ENCODE measurements around the gene LRRC8B.
"Not testable (repeated sequence)": the region's sequence is repeated elsewhere in the genome, so short reads cannot be mapped to it uniquely, and the experiment has no call there.

Gene LRRC8B

DNA sequence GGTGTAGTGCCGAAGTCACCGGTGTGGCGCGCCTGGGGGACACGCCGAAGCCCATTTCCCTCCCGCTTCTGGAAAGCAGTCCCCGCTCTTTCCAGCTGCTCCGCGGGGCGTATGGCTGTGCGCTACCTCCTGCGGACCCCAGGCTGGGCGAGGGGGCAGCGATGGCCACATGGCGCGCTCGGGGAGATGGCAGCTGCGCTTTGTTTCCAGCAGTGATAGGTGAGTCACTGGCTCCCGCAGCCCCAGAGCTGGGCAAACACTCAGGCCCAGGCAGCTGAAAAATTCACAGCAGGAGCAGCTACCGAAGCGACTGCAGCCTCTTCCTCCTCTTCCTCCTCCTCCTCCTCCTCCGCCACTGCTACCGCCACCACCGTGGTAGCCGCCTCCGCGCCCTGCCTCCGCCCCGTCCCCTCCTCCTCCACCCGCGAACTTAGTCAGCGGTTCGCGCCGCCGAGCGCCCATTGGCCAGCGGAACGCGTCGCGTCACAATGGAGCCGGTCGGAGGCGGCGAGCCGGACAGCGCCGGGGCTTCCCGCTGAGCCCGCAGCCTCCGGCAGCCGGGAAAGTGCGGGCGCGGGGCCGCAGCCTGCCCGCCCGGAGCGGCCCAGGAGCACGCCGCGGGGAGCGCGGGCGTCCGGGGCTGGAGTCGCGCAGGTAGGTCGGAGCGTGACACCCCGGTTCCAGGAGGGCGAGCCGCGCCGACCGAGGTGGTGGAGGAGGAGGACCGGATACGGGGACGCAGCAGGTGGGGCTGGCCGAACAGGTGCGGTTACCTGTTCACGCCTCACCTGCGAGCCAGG lies at the start of gene LRRC8B:
Gene LRRC8B (plus strand): TSS at position 461 of the 800 bp plus-strand sequence. CDS start 57,822 bp downstream, outside the sequence.
- DNase-seq (ENCODE audit: low read depth), result peak; percentile 74

DNA sequence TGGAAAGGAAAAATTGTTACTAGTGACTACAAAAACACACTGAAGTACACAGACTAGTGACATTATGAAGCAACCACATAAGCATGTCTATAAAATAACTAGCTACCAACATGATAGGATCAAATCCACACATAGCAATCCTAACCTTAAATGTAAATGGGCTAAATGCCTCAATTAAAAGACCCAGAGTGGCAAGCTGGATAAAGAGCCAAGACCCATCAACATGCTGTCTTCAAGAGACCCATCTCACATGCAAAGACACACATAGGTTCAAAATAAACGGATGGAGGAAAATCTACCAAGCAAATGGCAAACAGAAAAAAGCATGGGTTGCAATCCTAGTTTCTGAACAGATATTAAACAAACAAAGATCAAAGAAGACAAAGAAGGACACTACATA lies 49.4 kb upstream of the LRRC8B start:
- DNase-seq (ENCODE audit: low read depth), result no peak

DNA sequence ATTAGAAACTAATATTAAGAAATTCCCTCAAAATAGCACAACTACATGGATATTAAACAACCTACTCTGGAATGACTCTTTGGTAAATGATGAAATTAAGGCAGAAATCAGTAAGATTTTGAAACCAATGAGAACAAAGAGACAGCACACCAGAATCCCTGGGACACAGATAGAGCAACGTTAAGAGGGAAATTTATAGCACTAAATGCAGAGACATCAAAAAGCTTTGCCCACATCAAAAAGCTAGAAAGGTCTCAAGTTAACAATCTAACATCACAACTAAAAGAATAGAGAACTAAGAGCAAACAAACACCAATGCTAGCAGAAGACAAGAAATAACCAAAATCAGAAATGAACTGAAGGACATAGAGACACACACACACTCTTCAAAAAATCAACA lies 48.6 kb upstream of the LRRC8B start:
- DNase-seq (ENCODE audit: low read depth), result no peak

DNA sequence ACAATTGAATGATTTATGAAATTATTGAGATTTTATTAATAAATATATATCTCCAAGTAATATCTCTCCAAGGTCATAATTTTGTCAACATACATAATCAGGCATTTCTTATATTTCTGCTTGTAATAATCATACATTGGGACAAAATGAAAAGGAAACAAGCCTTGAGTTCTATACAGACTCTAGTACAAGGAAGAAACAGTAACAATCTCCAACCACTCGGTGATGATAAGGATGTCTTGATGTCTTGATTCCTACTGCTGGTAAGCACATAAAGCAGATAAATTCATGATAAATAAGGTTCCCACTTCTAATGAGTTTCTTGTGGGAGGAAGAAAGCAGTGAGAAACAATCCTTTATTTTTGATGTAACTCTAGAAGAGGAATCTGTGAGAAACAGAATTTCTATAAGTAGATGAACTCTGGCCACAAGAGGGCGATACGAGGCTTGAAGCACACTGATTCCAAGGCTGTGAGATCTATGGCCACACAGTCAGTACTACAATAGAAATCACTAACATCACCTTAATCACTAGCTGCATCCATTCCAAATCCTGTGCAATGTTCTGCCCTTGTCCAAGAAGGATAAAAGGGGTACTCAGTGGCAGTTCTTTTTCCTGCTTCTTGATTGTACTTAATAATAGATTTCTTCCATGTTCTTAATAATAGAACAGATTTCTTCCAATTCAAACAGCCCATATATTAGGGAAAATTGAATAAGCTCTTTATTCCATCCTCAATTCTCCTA lies 41.4 kb upstream of the LRRC8B start:
- DNase-seq (ENCODE audit: low read depth), result peak; percentile 67

GRCh38 chr1:89483757-89484077 lies 40.9 kb upstream of the LRRC8B start:
- no peak for DNase-seq (ENCODE audit: low read depth)

DNA sequence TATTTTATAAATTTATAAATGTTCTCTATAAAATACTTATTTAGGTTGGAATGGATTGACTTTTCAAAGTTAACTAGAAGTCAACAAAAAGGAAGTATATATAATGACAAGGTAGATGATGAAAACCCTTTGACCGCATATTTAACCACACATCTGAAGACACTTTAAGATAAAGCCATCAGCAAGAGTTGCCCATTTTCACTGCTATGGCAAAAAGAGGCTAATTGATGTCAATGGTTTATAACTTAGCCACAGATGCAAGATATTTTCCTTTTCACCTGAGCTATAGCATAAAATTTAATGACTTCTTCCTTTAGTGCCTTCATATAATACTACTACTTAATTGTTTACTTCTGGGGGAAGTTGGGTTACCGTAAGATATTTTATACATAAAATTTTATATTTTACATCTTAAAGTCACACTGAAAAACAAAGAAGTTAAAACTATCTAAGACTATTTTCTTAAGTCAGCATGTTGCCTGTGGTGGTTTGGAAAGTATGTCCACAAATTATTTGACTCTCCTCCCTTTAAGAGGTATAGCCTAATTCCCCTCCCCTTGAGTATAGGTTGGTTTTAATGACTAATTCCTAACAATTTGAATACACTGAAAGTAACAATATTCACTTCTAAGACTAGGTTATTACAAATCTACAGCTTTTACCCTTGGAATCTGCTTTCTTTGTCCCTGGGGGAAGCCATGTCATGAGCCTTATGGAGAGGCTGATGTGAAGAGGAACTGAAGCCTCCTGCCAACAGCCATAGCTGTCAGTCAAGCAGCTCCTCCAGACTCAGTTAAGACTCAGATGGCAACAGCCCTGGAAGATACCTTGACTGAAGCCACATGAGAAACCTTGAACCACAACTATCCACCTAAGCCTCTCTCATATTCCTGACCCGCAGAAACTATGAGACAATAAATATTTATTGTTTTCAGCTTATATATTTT lies 40.3 kb upstream of the LRRC8B start:
- no peak for DNase-seq (ENCODE audit: low read depth)

GRCh38 chr1:89487972-89488371 lies 36.7 kb upstream of the LRRC8B start:
- DNase-seq (ENCODE audit: low read depth), result no peak

- DNase-seq (ENCODE audit: low read depth), result no peak
Observed at GRCh38 chr1:89489047-89489729, 35.4 kb upstream of the LRRC8B start.

DNA sequence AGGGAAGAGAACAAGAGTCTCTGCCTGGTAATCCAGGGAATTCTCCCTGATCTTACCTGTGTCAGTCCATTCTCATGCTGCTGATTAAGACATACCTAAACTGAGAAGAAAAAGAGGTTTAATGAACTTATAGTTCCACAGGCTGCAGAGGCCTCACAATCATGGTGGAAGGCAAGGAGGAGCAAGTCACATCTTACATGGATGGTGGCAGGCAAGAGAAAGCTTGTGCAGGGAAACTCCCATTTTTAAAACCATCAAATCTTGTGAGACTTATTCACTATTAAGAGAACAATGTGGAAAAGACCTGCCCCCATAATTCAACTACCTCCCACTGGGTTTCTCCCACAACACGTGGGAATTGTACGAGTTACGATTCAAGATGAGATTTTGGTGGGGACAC lies 34.2 kb upstream of the LRRC8B start:
- no peak for DNase-seq (ENCODE audit: low read depth)

GRCh38 chr1:89499320-89499719 lies 25.3 kb upstream of the LRRC8B start:
- no peak for DNase-seq (ENCODE audit: low read depth)

- DNase-seq (ENCODE audit: low read depth), result no peak
Observed at GRCh38 chr1:89502042-89502441, 22.6 kb upstream of the LRRC8B start.

DNA sequence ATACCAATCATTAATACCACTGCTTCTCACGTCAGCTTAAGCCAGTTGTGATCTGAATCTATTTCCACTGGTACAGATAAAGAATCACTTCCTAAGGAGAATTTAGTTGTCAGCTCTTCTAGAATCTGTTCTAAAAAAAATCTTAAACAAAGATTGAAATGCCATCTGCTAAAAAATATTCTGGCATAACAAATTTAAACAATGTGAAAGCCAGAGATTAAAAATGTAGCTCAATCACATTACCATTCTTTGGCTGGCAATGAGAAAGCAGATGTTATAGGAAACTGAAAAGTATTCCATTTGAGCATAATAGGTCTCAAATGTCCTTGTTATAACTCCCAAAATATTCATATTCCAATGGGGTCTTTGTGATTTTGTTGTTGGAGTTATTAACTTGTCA lies 21.7 kb upstream of the LRRC8B start:
- DNase-seq (ENCODE audit: low read depth), result no peak

DNA sequence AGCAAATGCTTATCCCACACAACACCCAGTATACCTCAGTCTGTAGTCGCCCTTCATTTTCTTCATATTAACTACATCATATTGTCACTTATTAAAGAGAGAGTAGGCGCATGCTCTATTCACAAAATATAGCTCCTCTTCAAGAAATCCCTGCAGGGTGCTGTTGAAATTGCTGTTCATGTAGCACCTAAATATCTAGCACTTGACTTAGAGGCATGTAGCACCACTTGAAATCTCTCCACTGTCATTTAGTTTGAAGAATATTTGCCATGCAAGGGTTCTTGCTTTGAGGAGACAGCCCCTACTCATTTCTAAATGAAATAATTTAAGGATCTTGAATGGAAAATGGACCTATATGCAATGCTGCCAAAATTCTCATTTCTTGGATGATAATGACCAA lies 20.9 kb upstream of the LRRC8B start:
- DNase-seq (ENCODE audit: low read depth), result no peak

DNA sequence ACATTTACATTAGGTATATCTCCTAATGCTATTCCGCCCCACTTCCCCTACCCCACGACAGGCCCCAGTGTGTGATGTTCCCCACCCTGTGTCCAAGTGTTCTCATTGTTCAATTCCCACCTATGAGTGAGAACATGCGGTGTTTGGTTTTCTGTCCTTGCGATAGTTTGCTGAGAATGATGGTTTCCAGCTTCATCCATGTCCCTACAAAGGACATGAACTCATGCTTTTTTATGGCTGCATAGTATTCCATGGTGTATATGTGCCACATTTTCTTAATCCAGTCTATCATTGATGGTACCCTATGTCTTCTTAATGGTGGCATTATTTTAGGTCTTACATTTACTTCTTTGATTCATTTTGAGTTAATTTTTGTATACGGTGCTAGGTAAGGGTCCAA lies 14.6 kb upstream of the LRRC8B start:
- not testable (repeated sequence) for DNase-seq (ENCODE audit: low read depth)

DNA sequence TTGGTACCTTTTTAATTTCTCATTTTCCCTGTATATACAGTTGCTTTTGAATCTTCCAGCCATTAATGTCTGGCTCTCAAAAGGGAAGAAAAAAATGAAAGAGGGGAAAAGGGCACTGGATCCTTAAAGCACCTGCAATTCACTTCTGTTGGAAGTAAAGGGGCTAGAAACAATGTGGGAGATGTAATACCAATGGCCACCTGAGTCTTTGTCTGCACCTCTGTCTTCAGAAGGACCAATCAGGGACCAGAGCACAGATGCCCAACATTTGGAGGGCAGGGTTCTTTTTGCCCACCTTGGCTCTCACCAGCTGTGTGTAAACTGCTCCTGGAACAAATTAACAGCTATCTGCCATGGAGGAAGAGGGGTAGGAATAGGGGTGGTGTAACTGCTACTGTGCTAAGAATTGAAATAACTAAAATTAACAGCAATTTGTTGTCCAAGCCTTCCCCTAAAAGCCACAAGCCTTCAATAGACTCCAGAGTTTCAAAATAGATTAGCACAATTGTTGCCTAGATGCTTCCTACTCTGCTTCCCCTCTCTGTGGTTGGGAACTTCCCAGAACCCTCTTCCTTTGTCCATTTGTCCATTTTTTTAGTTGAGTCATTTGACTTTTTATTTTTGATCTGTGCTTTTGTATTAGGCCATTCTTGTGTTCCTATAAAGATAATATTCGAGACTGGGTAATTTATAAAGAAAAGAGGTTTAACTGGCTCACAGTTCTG lies 11.5 kb upstream of the LRRC8B start:
- DNase-seq (ENCODE audit: low read depth), result no peak

DNA sequence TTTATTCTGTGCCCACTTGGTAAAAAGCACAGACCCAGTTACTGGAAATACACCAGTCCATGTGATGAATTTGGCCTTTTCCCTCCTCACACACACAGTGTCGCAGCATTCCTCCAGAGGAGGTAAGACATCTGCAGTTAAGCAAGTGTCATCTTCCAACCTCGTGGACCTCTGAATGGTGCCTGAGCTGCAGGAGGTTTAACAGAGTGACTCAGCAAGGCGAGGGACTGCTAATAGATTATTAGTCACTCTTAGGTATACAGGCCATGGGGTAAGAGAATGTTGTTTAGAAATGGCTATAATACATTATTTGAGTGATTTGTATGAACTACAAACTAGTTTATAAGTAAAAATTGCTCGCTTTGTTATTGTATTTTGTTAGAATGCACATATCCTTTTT lies 8.6 kb upstream of the LRRC8B start:
- no peak for DNase-seq (ENCODE audit: low read depth)

- no peak for DNase-seq (ENCODE audit: low read depth)
Observed at GRCh38 chr1:89518221-89518631, 6.4 kb upstream of the LRRC8B start.

GRCh38 chr1:89519779-89520358 lies 4.8 kb upstream of the LRRC8B start:
- no peak for DNase-seq (ENCODE audit: low read depth)

DNA sequence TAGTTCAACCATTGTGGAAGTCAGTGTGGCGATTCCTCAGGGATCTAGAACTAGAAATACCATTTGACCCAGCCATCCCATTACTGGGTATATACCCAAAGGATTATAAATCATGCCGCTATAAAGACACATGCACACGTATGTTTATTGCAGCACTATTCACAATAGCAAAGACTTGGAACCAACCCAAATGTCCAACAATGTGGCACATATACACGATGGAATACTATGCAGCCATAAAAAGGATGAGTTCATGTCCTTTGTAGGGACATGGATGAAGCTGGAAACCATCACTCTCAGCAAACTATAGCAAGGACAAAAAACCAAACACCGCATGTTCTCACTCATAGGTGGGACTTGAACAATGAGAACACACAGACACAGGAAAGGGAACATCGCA lies 2.7 kb upstream of the LRRC8B start:
- DNase-seq (ENCODE audit: low read depth), result not testable (repeated sequence)

DNA sequence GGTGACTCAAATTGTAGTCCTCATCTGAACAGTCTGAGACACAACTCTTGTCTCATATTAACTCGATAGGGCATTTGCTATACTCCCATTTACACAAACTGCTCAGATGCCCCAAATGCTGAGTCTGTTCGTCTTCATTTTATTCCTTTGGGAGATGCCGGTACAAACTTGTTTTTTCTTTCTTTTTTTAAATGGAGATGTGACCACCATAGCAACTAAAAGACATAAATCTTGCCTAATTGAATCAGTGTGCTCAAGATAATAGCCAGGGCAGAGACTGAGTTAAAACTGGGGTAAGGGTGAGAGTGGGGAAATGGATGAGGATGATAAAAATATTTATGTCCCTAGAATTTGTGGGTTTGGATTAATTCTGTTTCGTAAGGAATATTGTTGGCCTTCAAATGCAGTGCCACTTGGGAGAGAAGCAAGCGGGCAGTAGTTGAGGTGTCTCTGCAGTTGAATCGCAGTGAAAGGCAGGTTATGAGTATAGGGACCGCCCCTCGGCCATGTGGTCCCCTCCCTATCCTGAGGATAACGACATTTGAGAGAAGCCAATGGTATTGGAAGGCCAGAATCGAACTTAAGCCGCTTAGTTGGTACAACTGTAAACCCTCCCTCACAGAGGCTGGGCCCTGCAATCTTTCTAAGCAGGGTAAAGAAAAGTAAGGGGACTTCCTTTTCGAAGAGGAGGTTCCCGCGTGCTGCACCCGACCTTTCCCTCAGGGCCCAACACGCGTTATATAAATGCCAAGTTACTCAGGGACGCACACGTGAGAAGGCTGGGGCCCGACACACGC lies 859 bp upstream of the LRRC8B start:
- DNase-seq (ENCODE audit: low read depth), result peak; percentile 16
